ENCODE measurements around the gene MUC2. TPM values are rescaled to one million over a fixed set of nuclear protein-coding genes. Genes with fewer than 3 reads are reported as not detected.

The MUC2 gene
- total RNA-seq, result not detected

GRCh38 chr11:1074244-1075221, at the start of gene MUC2:
TSS of gene MUC2 (plus strand) at chr11:1074874.
- H3K36me3 Mint-ChIP-seq (ENCODE audit: low read depth), result no peaks in the 10 kb centered on the region
- no peak within 1 kb of the TSS for H3K4me3 Mint-ChIP-seq
- intact Hi-C loops (cut with DNase I, micrococcal nuclease), result no loop called here
- H3K27me3 Mint-ChIP-seq, result peaks cover 4% of the 10 kb centered on the region
- H3K9me3 Mint-ChIP-seq (ENCODE audit: low read depth), result no peaks in the 10 kb centered on the region
- ChIA-PET CTCF (no interaction called here), POLR2A (no interaction called here)
- ATAC-seq (no peak), DNase-seq (no peak)
- H3K4me1 Mint-ChIP-seq, result no peaks in the 10 kb centered on the region
- no peak within 1 kb of the TSS for H3K27ac Mint-ChIP-seq

DNA sequence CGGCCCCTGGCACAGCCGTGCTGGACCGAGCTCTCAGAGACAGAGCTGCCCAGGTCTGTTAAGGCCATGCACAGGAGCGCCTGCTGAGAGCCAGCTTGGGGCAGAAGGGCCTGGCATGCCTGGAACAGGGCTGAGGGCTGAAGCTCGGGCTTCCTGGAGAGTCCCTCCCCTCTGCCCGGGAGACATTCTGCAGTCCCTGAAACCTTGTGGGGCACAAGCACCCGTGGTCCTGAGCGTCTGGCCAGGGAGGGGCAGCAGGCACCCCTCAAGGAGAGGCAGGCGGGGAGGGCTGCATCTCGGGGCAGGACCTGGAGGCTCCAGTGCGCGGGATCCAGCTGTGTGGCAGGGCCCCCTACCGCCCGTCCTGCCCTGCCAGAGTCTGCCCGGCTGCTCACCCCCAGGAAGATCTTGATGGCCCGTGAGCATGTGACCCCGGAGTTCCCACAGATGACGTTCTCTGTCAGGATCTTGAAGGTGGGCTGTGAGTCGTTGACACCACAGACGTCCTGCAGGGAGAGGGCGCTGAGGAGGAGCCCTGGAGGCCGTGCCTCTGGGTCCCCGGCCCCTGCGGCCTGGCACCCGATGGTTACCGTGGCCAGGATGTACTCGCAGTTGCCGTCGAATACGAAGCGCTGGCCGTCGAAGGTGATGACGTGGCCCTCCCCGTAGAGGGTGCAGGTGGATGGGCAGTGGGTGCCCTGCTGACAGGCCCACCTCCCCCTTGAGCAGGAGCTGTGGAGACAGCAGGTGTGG, 49.1 kb upstream of the MUC2 start:
- DNase-seq (no peak), ATAC-seq (no peak)
- H3K27me3 Mint-ChIP-seq, result no peaks in the 10 kb centered on the region
- H3K9me3 Mint-ChIP-seq (ENCODE audit: low read depth), result no peaks in the 10 kb centered on the region
- H3K4me3 Mint-ChIP-seq, result no peak overlapping the region
- no peaks in the 10 kb centered on the region for H3K4me1 Mint-ChIP-seq
- H3K27ac Mint-ChIP-seq, result no peak overlapping the region
- intact Hi-C loops (cut with DNase I, micrococcal nuclease), result no loop called here
- no peaks in the 10 kb centered on the region for H3K36me3 Mint-ChIP-seq (ENCODE audit: low read depth)
- ChIA-PET POLR2A (no interaction called here), CTCF (no interaction called here)

DNA sequence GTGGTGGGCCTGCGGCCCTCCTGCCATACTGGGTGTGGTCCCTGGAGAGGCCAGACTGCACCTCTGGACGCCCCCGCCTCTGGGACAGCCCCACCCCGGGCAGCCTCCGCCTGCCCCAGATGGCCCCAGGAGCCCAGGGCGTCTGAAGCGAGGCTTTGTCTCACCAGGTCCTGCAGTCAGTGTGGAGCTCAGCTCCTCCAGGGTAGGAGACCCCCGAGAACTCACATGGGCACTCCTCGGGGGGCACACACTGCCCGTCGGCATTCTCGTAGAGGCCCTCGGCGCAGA, 48.6 kb upstream of the MUC2 start:
- DNase-seq (no peak), ATAC-seq (no peak)
- intact Hi-C loops (cut with DNase I, micrococcal nuclease), result no loop called here
- Mint-ChIP-seq H3K4me1 (no peaks in the 10 kb centered on the region), H3K27ac (no peak overlapping the region), H3K36me3 (ENCODE audit: low read depth) (no peaks in the 10 kb centered on the region), H3K4me3 (no peak overlapping the region), H3K9me3 (ENCODE audit: low read depth) (no peaks in the 10 kb centered on the region), H3K27me3 (no peaks in the 10 kb centered on the region)
- CTCF ChIA-PET, result no interaction called here
- POLR2A ChIA-PET, result no interaction called here

GRCh38 chr11:1026641-1027482, 47.8 kb upstream of the MUC2 start:
- Mint-ChIP-seq H3K9me3 (ENCODE audit: low read depth) (no peaks in the 10 kb centered on the region), H3K4me3 (no peak overlapping the region)
- intact Hi-C loops (cut with DNase I, micrococcal nuclease), result no loop called here

GRCh38 chr11:1027483-1028290, 47.0 kb upstream of the MUC2 start:
- ATAC-seq (no peak), DNase-seq (no peak)
- no peak overlapping the region for H3K27ac Mint-ChIP-seq
- no peaks in the 10 kb centered on the region for H3K36me3 Mint-ChIP-seq (ENCODE audit: low read depth)
- ChIA-PET CTCF (no interaction called here), POLR2A (no interaction called here)
- H3K4me1 Mint-ChIP-seq, result no peaks in the 10 kb centered on the region
- intact Hi-C loops (cut with DNase I, micrococcal nuclease), result no loop called here
- H3K4me3 Mint-ChIP-seq, result no peak overlapping the region
- H3K9me3 Mint-ChIP-seq (ENCODE audit: low read depth), result peaks cover 5% of the 10 kb centered on the region
- no peaks in the 10 kb centered on the region for H3K27me3 Mint-ChIP-seq

More at GRCh38 chr11:1026641-1027482, 47.8 kb upstream of the MUC2 start:
- ChIA-PET POLR2A (no interaction called here), CTCF (no interaction called here)
- H3K27me3 Mint-ChIP-seq, result no peaks in the 10 kb centered on the region
- no peaks in the 10 kb centered on the region for H3K36me3 Mint-ChIP-seq (ENCODE audit: low read depth)
- DNase-seq, result no peak
- no peak for ATAC-seq
- no peaks in the 10 kb centered on the region for H3K4me1 Mint-ChIP-seq
- no peak overlapping the region for H3K27ac Mint-ChIP-seq

- ChIA-PET POLR2A (no interaction called here), CTCF (no interaction called here)
- no peak for DNase-seq
- Mint-ChIP-seq H3K27me3 (no peaks in the 10 kb centered on the region), H3K9me3 (ENCODE audit: low read depth) (peaks cover 5% of the 10 kb centered on the region), H3K36me3 (ENCODE audit: low read depth) (no peaks in the 10 kb centered on the region), H3K4me1 (no peaks in the 10 kb centered on the region), H3K4me3 (no peak overlapping the region), H3K27ac (no peak overlapping the region)
- no peak for ATAC-seq
- intact Hi-C loops (cut with DNase I, micrococcal nuclease), result no loop called here
These were observed 46.5 kb upstream of the MUC2 start for GRCh38 chr11:1028291-1028540.

DNA sequence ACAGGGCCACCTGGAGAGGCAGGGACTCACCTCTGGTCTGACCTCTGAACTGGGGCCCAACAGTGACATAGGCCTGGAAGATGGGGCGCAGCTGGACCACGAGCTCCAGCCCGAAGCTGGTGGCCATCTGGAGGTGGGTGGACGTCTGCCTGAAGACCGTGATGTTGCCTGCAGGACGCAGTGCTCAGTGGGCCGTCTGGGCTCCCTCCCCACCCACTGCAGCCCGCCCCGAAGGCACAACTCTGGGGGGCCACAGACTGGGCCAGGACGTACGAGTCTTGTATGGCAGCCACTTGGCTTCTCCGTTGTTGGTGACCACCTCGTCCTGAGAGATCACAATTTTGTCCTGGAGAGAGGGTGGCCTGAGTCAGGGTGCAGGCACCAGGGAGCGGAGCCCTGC, 46.1 kb upstream of the MUC2 start:
- H3K4me1 Mint-ChIP-seq, result no peaks in the 10 kb centered on the region
- DNase-seq (no peak), ATAC-seq (no peak)
- POLR2A ChIA-PET, result no interaction called here
- H3K9me3 Mint-ChIP-seq (ENCODE audit: low read depth), result peaks cover 5% of the 10 kb centered on the region
- intact Hi-C loops (cut with DNase I, micrococcal nuclease), result no loop called here
- CTCF ChIA-PET, result no interaction called here
- H3K27me3 Mint-ChIP-seq, result no peaks in the 10 kb centered on the region
- H3K36me3 Mint-ChIP-seq (ENCODE audit: low read depth), result no peaks in the 10 kb centered on the region
- no peak overlapping the region for H3K27ac Mint-ChIP-seq
- no peak overlapping the region for H3K4me3 Mint-ChIP-seq

- no peaks in the 10 kb centered on the region for H3K36me3 Mint-ChIP-seq (ENCODE audit: low read depth)
- peaks cover 5% of the 10 kb centered on the region for H3K9me3 Mint-ChIP-seq (ENCODE audit: low read depth)
- CTCF ChIA-PET, result no interaction called here
- DNase-seq, result no peak
- intact Hi-C loops (cut with DNase I, micrococcal nuclease), result no loop called here
- H3K27ac Mint-ChIP-seq, result no peak overlapping the region
- ATAC-seq, result no peak
- no peaks in the 10 kb centered on the region for H3K27me3 Mint-ChIP-seq
- POLR2A ChIA-PET, result no interaction called here
- H3K4me3 Mint-ChIP-seq, result no peak overlapping the region
- H3K4me1 Mint-ChIP-seq, result no peaks in the 10 kb centered on the region
These were observed 45.6 kb upstream of the MUC2 start for GRCh38 chr11:1029051-1029450.

DNA sequence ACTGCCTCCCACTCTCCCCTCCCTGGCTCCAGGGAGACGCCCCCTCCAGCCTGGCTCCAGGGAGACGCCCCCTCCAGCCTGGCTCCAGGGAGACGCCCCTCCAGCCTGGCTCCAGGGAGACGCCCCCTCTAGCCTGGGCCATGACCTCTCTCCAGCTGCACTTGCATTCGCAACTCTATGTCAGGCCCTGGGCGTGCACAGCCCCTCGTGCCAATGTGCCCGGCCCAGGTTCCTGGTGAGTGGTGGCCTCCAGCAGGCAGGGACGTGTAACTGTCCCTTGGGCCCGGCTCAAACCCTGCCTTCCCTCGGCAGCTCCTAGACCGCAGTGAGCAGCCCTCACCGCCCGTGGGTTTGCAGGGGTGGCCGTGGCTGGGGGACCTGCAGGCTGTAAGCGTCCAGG, 45.0 kb upstream of the MUC2 start:
- Mint-ChIP-seq H3K4me1 (no peaks in the 10 kb centered on the region), H3K27me3 (no peaks in the 10 kb centered on the region), H3K4me3 (no peak overlapping the region), H3K27ac (no peak overlapping the region), H3K9me3 (ENCODE audit: low read depth) (peaks cover 5% of the 10 kb centered on the region), H3K36me3 (ENCODE audit: low read depth) (no peaks in the 10 kb centered on the region)
- intact Hi-C loops (cut with DNase I, micrococcal nuclease), result no loop called here
- ATAC-seq, result no peak
- no peak for DNase-seq
- ChIA-PET CTCF (no interaction called here), POLR2A (no interaction called here)

- Mint-ChIP-seq H3K4me1 (no peaks in the 10 kb centered on the region), H3K36me3 (ENCODE audit: low read depth) (no peaks in the 10 kb centered on the region), H3K27me3 (no peaks in the 10 kb centered on the region), H3K27ac (no peak overlapping the region), H3K9me3 (ENCODE audit: low read depth) (peaks cover 5% of the 10 kb centered on the region), H3K4me3 (no peak overlapping the region)
- ChIA-PET CTCF (no interaction called here), POLR2A (no interaction called here)
- intact Hi-C loops (cut with DNase I, micrococcal nuclease), result no loop called here
- no peak for DNase-seq
- no peak for ATAC-seq
These were observed 44.6 kb upstream of the MUC2 start for GRCh38 chr11:1030086-1030485.

DNA sequence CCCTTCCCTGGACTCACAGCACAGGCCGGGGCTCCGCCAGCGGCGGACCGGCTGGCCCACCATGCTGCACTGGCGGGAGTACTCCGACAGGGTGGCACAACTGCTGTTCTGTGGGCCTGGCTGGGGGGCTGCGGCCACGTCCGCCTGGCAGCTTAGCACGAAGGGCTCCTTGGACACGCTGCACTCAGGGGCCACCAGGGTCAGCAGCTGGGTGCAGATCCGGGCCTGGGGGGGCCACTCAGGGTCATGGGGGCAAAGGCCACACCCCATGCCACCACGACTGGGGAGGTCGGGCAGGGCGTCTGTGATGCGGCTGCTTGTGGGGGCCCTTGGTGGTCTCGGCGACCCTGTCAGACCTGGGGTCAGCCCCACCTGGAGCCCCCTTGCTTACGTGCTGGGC, 44.1 kb upstream of the MUC2 start:
- no peak for DNase-seq
- Mint-ChIP-seq H3K27me3 (no peaks in the 10 kb centered on the region), H3K27ac (no peak overlapping the region), H3K4me3 (no peak overlapping the region), H3K36me3 (ENCODE audit: low read depth) (no peaks in the 10 kb centered on the region), H3K9me3 (ENCODE audit: low read depth) (peaks cover 5% of the 10 kb centered on the region), H3K4me1 (no peaks in the 10 kb centered on the region)
- ChIA-PET POLR2A (no interaction called here), CTCF (no interaction called here)
- intact Hi-C loops (cut with DNase I, micrococcal nuclease), result no loop called here
- no peak for ATAC-seq
